SKM-1 treated with dmso at 0.1 percent for 144 hours (cell line): ENCODE results near the gene SLC39A8.
"Not testable (repeated sequence)": the region's sequence is repeated elsewhere in the genome, so short reads cannot be mapped to it uniquely, and the experiment has no call there.

ENCODE experiments used
- DNase-seq: peaks from one replicate; lab custom pipeline; 2025; ENCODE audit not compliant: unreplicated experiment; lab: John Stamatoyannopoulos, UW

SLC39A8 gene

DNA sequence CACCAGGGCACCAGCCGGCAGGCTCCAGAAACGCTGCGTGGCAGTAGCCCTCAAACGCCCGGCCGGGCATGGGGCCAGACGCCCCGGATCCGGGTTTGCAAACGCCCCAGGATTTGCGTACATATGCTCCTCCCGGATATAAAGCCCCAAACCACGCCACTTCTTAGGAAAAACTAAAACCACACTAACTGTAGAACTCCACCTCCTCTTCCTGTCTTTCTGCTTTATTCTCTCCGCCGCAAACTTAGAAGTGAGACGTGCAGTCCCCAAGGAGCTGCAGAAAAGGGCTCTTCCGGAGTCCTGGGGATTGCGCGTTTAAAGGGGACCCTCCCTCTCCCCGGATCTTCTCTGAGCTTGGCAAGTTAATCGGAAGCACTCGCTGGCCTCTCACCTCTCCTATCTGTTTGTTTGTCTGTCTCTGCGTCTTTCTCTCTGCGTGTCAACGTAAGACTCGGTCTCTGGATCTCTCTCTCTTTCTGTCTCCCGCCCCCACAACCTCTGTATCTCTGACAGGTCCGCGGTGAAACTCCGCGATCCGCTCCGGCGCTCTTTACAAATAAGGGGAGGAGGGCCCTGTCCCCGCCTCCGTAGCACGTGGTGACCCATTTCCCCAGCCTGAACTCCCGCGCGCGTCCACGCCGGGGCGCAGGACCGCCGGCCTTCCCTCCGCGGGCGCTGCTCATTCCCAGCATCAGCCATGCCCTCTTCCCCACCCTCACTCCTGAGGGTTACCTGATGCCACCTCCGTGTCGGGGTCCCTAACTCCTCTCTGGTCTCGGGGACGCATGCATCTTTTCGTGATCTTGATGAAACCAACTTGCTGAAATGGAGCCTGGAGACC is at the start of gene SLC39A8:
Gene SLC39A8, minus strand, starts transcription at position 529 of the 841 bp plus-strand sequence. CDS start 820 bp downstream, outside the sequence.
- DNase-seq: peak; percentile 94

- no peak for DNase-seq
Observed at GRCh38 chr4:102392033-102392744, 46.9 kb upstream of the SLC39A8 start.

DNA sequence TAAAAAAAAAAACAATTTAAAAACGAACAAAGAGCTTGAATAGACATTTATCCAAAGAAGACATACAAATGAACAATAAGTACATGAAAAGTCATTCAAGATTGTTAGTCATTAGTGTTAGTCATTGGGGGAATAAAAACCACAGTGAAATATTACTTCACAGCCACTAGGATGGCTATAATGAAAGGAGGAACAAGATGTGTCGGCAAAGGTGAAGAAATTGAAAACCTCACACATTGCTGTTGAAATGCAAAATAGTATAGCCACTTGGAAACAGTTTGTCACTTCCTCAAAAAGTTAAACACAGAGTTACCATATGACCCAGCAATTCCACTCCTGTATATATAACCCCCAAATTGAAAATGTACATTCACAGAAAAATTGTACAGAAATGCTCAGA is 45.2 kb upstream of the SLC39A8 start:
- DNase-seq: peak; percentile 98

- no peak for DNase-seq
Observed at GRCh38 chr4:102388611-102389010, 43.3 kb upstream of the SLC39A8 start.

- DNase-seq: no peak
Observed at GRCh38 chr4:102387552-102388150, 42.4 kb upstream of the SLC39A8 start.

GRCh38 chr4:102386966-102387365 is 41.7 kb upstream of the SLC39A8 start:
- DNase-seq: no peak

DNA sequence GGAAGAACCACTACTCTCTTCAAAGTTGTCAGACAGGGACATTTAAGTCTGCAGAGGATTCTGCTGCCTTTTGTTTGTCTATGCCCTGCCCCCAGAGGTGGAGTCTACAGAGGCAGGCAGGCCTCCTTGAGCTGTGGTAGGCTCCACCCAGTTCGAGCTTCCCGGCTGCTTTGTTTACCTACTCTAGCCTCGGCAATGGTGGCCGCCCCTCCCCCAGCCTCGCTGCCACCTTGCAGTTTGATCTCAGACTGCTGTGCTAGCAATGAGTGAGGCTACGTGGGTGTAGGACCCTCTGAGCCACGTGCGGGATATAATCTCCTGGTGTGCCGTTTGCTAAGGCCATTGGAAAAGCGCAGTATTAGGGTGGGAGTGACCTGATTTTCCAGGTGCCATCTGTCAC is 35.0 kb upstream of the SLC39A8 start:
- DNase-seq: not testable (repeated sequence)

DNA sequence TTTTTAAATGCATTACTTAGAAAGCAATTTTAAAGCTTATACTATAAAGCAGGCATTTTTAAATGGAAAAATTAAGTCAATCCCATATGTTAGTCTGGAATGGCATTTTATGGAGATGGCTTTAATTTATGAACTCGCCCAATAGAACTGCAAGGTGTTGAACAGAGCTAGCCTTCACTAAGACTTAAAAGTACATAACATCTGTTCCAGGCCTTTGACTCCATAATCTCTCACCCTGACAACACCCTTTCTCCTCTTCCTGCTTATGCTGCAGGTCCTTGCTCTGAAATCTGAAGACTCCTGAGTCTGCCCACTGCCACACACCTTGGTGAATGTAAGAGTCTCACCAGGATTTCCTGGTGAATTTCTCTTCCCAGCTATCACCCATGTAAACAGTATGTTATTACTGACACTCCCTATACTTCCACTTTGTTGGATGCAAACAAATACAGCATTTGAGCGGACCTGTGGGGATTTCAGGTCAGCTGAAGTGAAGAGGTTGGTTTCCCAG is 17.7 kb upstream of the SLC39A8 start:
- DNase-seq: no peak

- DNase-seq: no peak
Observed at GRCh38 chr4:102358128-102358527, 12.8 kb upstream of the SLC39A8 start.

DNA sequence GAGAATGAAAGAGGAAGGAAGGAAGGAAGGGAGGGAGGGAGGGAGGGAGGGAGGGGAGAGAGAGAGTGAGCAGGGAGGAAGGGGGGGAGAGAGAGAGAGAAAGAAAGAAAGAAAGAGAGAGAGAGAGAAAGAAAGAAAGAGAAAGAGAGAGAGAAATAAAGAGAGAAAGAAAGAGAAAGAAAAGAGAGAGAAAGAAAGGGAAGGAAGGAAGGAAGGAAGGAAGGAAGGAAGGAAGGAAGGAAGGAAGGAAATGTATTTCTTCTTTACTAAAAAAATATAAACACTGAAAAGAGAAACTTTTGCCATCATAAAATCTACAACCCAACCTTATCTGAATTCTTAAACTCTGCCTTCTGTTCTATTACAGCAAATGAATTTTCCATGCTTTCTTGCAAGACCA is 12.4 kb upstream of the SLC39A8 start:
- not testable (repeated sequence) for DNase-seq

- no peak for DNase-seq
Observed at GRCh38 chr4:102356562-102357202, 11.4 kb upstream of the SLC39A8 start.

DNA sequence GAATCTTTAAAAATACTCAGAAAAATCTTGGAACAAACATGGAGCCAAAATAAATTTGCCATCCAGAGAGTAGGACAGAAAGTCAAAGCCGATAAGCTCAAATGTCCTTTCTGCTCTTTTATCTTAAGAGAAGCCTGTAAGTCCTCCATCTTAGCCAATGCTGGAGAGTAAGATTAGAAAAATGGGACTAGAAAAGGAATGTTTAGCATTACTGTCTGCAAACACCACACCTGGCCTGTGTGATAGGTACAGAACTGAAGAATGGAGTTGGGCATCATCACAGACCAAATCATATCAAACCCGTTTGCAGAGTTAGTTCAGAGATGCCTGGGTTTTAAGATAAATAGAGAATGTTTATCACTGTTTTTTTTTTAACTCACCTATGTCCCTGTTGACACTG is 10.5 kb upstream of the SLC39A8 start:
- no peak for DNase-seq

DNA sequence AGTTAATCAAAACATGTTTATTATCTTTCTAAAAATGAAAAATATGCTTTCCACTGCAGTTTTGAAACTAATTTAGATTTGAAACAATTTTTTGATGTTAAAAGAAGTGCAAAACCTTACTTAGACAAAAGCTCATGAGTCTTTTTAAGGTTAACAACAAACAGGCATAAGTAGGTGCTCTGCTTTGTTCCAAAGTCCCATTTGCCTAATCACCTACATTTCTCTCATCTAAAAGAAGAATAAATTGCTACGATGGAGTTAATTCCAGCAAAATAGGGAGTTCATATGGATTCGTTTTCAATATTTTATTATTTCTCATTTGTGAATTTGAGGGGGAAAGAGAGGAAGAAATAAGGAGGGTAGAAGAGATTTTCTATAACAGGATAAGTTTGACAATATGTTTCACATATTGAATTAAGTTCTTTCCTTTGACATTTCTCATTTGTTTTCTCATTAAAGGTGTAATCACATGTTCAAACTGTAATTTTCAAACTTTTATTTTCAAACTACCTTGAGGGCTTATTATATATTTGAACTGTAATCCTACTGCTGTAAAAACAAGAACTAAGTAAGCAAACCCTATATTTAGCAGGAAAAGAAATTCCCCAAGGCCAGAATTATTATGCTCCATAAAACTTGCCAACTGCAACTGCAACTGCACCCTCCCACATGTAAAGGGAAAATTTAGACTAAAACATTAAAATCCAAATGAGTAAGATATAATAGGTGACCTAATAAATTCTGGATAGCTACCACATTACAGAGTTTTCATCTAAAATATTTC is 9.6 kb upstream of the SLC39A8 start:
- no peak for DNase-seq

DNA sequence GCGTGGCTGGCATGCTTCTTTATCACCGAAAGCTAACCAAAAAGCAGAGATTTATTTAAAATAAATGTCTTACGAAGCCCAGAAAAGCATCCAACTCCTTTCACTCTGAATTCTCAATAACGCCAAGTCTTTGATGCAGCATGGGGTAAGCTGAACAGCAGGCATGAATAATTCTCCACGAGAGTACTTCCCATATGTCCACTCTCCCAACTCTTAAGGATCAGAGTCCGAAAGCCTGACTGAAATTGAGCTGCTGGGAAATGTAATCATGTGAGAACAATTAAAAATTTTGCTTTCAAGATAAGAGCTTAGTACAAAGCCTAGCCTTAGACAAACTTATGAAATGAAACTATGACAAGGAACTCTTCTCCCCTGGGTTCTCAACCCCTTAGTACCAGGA is 7.5 kb upstream of the SLC39A8 start:
- DNase-seq: no peak

DNA sequence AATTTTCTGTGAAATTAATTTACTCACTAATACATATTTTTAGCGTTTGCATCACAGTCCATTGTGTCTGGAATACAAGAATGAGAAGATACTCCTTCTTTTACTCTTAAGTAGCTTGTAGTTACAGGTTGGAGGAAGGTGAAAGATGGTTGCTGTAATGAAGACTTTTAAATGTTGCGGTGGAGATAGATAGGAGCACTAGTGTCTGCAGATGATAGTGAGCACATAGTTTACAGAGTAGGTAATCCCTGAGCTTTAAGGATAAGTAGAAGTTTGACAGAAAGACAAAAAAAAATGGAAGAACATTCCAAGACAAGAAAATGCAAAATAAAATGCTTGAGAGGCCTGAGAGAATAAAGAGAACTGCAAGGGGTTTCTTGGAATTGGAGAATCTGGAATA is 5.4 kb upstream of the SLC39A8 start:
- no peak for DNase-seq

- no peak for DNase-seq
Observed at GRCh38 chr4:102348701-102349100, 3.4 kb upstream of the SLC39A8 start.

GRCh38 chr4:102345795-102346100 is 466 bp upstream of the SLC39A8 start:
- DNase-seq: peak; percentile 71

GRCh38 chr4:102344520-102344953 is 745 bp downstream of the SLC39A8 start:
- peak; percentile 65 for DNase-seq

- DNase-seq: peak; percentile 19
Observed at GRCh38 chr4:102343964-102344519, 1.2 kb downstream of the SLC39A8 start.

GRCh38 chr4:102342404-102343074 is 2.7 kb downstream of the SLC39A8 start:
- no peak for DNase-seq
